Prostate gland (tissue), 2 donors: ENCODE results near the gene PARPBP.

Experiments used
- POLR2A ChIP-seq: fragments of 450-650 bp; IDR thresholded peaks from one replicate; pipeline ENCODE4 v1.6.1; 2016; ENCODE audit warnings: antibody characterized with exemption, mild to moderate bottlenecking
- TF ChIP-seq, protein P1 (sequence below), 4 experiments: fragments of 200-600 bp in 2 of 4; fragments of 450-650 bp in 2 of 4; sonication (generic) in 2 of 4; IDR thresholded peaks; 1 replicate in 3 of 4; 2 replicates in 1 of 4; pipeline ENCODE4 v1.5.1; 2016 to 2019; ENCODE audit warnings: antibody characterized with exemption in 4 of 4, mild to moderate bottlenecking in 2 of 4, moderate library complexity in 2 of 4

DNA sequence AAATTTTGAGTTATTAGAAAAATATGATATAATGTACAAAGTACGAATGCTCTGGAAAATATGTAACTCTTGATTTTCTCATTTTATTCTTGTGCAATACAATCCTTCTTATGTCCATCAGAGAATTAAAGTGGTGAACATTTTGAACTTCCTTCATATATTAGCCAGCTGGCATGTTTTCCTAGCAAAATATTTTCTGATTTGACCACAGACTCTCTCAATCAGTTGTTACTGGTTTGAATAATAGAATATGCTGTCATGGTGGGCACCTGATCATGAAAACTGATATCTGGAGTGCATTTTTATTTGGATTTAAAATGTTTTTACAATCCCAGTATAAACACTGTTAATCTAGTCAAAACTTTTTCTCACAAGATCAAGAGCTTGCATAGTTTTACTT lies 24.2 kb downstream of the PARPBP start:
- TF ChIP-seq, protein P1, sequence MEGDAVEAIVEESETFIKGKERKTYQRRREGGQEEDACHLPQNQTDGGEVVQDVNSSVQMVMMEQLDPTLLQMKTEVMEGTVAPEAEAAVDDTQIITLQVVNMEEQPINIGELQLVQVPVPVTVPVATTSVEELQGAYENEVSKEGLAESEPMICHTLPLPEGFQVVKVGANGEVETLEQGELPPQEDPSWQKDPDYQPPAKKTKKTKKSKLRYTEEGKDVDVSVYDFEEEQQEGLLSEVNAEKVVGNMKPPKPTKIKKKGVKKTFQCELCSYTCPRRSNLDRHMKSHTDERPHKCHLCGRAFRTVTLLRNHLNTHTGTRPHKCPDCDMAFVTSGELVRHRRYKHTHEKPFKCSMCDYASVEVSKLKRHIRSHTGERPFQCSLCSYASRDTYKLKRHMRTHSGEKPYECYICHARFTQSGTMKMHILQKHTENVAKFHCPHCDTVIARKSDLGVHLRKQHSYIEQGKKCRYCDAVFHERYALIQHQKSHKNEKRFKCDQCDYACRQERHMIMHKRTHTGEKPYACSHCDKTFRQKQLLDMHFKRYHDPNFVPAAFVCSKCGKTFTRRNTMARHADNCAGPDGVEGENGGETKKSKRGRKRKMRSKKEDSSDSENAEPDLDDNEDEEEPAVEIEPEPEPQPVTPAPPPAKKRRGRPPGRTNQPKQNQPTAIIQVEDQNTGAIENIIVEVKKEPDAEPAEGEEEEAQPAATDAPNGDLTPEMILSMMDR (IDR thresholded peaks at IDR 0.05) = no peak
- no peak for TF ChIP-seq POLR2A
